ENCODE data around the gene RAB10.

The RAB10 gene

GRCh38 chr2:26114151-26114550 is 80.3 kb downstream of the RAB10 start:
- no peak for DNase-seq
- no peak overlapping the region for H3K27ac ChIP-seq
- H3K36me3 ChIP-seq: peaks cover 12 to 34% (median 29%) of the 10 kb centered on the region in 3 donors
- no peak overlapping the region for H3K4me3 ChIP-seq
- TF ChIP-seq CTCF (IDR thresholded peaks at IDR 0.05): no peak
- no peaks in the 10 kb centered on the region for H3K9me3 ChIP-seq
- no peaks in the 10 kb centered on the region for H3K27me3 ChIP-seq
- intact Hi-C loops (cut with DNase I; ENCODE audit: low total_unique reads): no loop called here
- no peaks in the 10 kb centered on the region for H3K4me1 ChIP-seq

- H3K27ac ChIP-seq: no peak overlapping the region
- no peak overlapping the region for H3K4me3 ChIP-seq
- intact Hi-C loops (cut with DNase I; ENCODE audit: low total_unique reads): no loop called here
- peaks cover 0 to 5% (median 0%) of the 10 kb centered on the region in 4 donors for H3K4me1 ChIP-seq
- H3K9me3 ChIP-seq: no peaks in the 10 kb centered on the region
- no peaks in the 10 kb centered on the region for H3K27me3 ChIP-seq
- DNase-seq: no peak
- no peak for TF ChIP-seq CTCF (IDR thresholded peaks at IDR 0.05)
- H3K36me3 ChIP-seq: peaks cover 0 to 4% (median 0%) of the 10 kb centered on the region in 3 donors
Measured at GRCh38 chr2:26118682-26119081, 84.8 kb downstream of the RAB10 start.

GRCh38 chr2:26119521-26119920 is 85.6 kb downstream of the RAB10 start:
- H3K27ac ChIP-seq: no peak overlapping the region
- H3K4me1 ChIP-seq: peaks cover 0 to 5% (median 0%) of the 10 kb centered on the region in 4 donors
- no peak for DNase-seq
- H3K27me3 ChIP-seq: no peaks in the 10 kb centered on the region
- intact Hi-C loops (cut with DNase I; ENCODE audit: low total_unique reads): no loop called here
- TF ChIP-seq CTCF (IDR thresholded peaks at IDR 0.05): no peak
- no peak overlapping the region for H3K4me3 ChIP-seq
- H3K36me3 ChIP-seq: no peaks in the 10 kb centered on the region
- no peaks in the 10 kb centered on the region for H3K9me3 ChIP-seq

GRCh38 chr2:26122630-26123029 is 88.7 kb downstream of the RAB10 start:
- Histone ChIP-seq H3K27ac (no peak overlapping the region), H3K9me3 (no peaks in the 10 kb centered on the region), H3K4me3 (no peak overlapping the region), H3K4me1 (peaks cover 0 to 18% (median 7%) of the 10 kb centered on the region in 4 donors), H3K27me3 (no peaks in the 10 kb centered on the region), H3K36me3 (peaks cover 0 to under 1% (median 0%) of the 10 kb centered on the region in 3 donors)
- intact Hi-C loops (cut with DNase I; ENCODE audit: low total_unique reads): no loop called here
- DNase-seq: no peak
- TF ChIP-seq CTCF (IDR thresholded peaks at IDR 0.05): no peak

- H3K36me3 ChIP-seq: peaks cover 6 to 8% (median 8%) of the 10 kb centered on the region in 3 donors
- no peaks in the 10 kb centered on the region for H3K27me3 ChIP-seq
- TF ChIP-seq CTCF (IDR thresholded peaks at IDR 0.05): no peak
- peaks cover 0 to 18% (median 7%) of the 10 kb centered on the region in 4 donors for H3K4me1 ChIP-seq
- H3K4me3 ChIP-seq: no peak overlapping the region
- H3K27ac ChIP-seq: no peak overlapping the region
- intact Hi-C loops (cut with DNase I; ENCODE audit: low total_unique reads): no loop called here
- no peaks in the 10 kb centered on the region for H3K9me3 ChIP-seq
- no peak for DNase-seq
Measured at GRCh38 chr2:26123426-26123825, 89.5 kb downstream of the RAB10 start.

GRCh38 chr2:26126074-26126473 is 92.2 kb downstream of the RAB10 start:
- no peak overlapping the region for H3K27ac ChIP-seq
- H3K27me3 ChIP-seq: no peaks in the 10 kb centered on the region
- H3K4me3 ChIP-seq: no peak overlapping the region
- no peaks in the 10 kb centered on the region for H3K9me3 ChIP-seq
- TF ChIP-seq CTCF (IDR thresholded peaks at IDR 0.05): no peak
- peaks cover 0 to 18% (median 7%) of the 10 kb centered on the region in 4 donors for H3K4me1 ChIP-seq
- intact Hi-C loops (cut with DNase I; ENCODE audit: low total_unique reads): no loop called here
- DNase-seq: no peak
- H3K36me3 ChIP-seq: peaks cover 6 to 8% (median 8%) of the 10 kb centered on the region in 3 donors
